Erythroblast (primary cell): ENCODE data around the gene PIP4K2B.

ENCODE experiments used
- DNase-seq, 2 experiments: peaks; one replicate each; lab custom pipeline; 2025; lab: John Stamatoyannopoulos, UW
- GATA1 ChIP-seq: IDR thresholded peaks from 2 replicates; pipeline ENCODE4 v1.6.1; 2011; ENCODE audit warnings: low read depth, mild to moderate bottlenecking, control low read depth, low read length, moderate library complexity
- POLR2A ChIP-seq: IDR thresholded peaks from 2 replicates; pipeline ENCODE4 v1.6.1; 2011; ENCODE audit warnings: mild to moderate bottlenecking, low read length

Gene PIP4K2B

GRCh38 chr17:38753071-38753506 is 46.3 kb downstream of the PIP4K2B start:
- no peak for TF ChIP-seq POLR2A
- no peak for TF ChIP-seq GATA1
- peak; percentile 41 to 59 for DNase-seq

- DNase-seq = peak; percentile 99
- no peak for TF ChIP-seq GATA1
- TF ChIP-seq POLR2A = peak; percentile 83
Measured at GRCh38 chr17:38752308-38753070, 46.9 kb downstream of the PIP4K2B start, which contains the start of gene PSMB3. Gene PSMB3 (plus strand): TSS chr17:38752741. CDS start chr17:38752827, 86 bp downstream.

- no peak for TF ChIP-seq GATA1
- no peak for TF ChIP-seq POLR2A
- DNase-seq = peak; percentile 88 to 94
Measured at GRCh38 chr17:38751808-38752307, 47.5 kb downstream of the PIP4K2B start.

GRCh38 chr17:38751144-38751807 is 48.1 kb downstream of the PIP4K2B start:
- TF ChIP-seq GATA1 (no peak), POLR2A (no peak)
- no peak for DNase-seq

GRCh38 chr17:38750312-38751121 is 48.8 kb downstream of the PIP4K2B start:
- peak; percentile 46 to 47 for DNase-seq
- TF ChIP-seq GATA1 (no peak), POLR2A (no peak)

- no peak for DNase-seq
- no peak for TF ChIP-seq POLR2A
- no peak for TF ChIP-seq GATA1
Measured at GRCh38 chr17:38750044-38750311, 49.4 kb downstream of the PIP4K2B start.

GRCh38 chr17:38749223-38750043 is 49.9 kb downstream of the PIP4K2B start:
- peak; percentile 31 to 41 for DNase-seq

DNA sequence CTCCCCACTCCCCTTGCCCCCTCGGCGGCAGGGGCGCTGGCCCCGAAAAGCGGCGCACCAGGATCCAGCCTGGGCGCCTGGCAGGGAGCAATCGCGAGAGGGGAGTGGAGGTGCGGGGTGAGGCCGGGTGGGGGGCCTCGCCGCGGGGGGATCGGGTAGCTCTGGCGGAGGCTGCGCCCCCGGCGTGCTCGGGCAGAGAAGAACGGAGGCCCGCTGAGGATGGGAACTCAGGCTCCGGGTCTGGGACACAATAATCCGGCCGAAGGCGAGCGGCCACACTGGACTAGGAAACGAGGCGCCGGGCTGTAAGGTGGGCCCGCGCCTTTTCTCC is 50.5 kb downstream of the PIP4K2B start:
- DNase-seq = no peak
- TF ChIP-seq POLR2A (no peak), GATA1 (no peak)

More at GRCh38 chr17:38749223-38750043, 49.9 kb downstream of the PIP4K2B start:
- no peak for TF ChIP-seq GATA1
- TF ChIP-seq POLR2A = no peak

DNA sequence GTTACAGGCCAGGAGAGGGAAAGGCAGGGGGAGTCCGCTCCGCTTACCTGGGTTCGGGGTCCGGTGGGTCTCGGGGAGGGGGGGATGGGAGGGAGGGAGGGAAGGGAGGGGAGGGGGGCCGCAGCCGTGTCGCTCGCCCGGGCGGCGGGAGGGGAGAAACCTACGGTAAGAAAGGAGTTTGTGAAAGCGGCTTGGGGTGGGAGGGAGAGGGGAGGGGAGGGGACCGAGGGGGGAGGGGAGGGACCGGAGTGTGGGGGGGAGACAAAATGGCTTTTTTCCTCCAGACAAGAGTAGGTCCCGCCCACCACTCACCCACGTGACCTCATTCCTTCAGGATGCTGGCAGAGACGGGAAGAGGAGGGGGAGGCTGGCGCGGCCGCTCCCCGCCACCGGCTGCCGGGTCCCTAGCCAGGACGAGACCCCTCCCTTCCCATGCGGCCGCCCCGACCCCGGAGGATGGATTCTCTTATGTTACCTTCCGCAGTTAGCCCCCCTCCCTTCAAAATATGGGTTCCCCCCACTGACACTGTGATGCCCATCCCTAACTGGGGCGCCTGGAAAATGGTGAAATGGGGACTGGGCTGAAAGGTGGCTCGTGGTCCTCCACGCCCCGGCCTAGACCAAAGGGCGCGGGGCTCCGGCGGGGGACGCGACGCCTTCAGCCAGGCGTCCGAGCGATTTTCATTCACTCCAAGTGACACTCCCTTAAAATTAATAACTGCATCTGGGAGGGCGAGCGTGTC is 51.0 kb downstream of the PIP4K2B start, which contains the start of gene PCGF2:
TSS of gene PCGF2 (minus strand) at position 188 of the 743 bp plus-strand sequence. CDS start 7,934 bp downstream, outside the sequence.
- DNase-seq = no peak
- no peak for TF ChIP-seq POLR2A

- no peak for DNase-seq
Measured at GRCh38 chr17:38747463-38748148, 51.8 kb downstream of the PIP4K2B start.

DNA sequence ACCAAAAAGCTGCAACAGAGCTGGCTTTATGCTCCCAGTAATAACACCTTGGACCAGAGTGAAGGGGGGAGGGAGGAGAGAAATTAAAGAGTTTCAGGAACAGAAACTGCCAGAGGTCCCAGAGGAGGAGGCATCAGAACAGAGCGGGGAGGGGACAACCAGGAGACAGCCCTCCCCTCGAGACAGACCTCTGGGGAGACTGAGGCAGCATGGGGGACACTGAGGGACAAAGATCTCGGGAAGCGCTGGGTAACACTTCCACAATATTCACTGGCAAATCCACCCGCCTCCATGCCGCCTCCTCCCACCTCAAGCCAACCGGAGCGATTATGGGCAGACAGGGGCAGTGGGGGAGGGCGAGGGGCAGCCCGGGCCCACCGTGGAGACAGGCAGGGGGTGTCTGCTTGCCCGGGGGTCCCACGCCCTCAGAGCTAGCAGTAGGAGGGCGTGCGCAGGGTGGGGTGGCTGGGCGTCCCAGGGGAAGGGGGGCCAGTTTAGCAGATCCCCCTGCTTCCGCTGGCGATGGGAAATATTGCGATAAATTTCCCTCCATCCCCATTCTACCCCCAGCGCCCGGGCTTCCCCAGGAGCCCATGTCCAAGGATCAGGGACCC is 52.4 kb downstream of the PIP4K2B start:
- TF ChIP-seq POLR2A = no peak
- TF ChIP-seq GATA1 = no peak
- DNase-seq = no peak

More at GRCh38 chr17:38747463-38748148, 51.8 kb downstream of the PIP4K2B start:
- no peak for TF ChIP-seq GATA1
- no peak for TF ChIP-seq POLR2A
